OCI-LY7 (cell line): Measurements from ENCODE around the gene TMEM247. TPM values are rescaled to one million over a fixed set of nuclear protein-coding genes. Genes with fewer than 3 reads are reported as not detected.

ENCODE experiments used
- BruUV-seq: library from RNA; stranded (reverse); fragments of 400-500 nt; replicated peaks from 2 replicates; lab custom pipeline; 2021; lab: Mats Ljungman, UMichigan
- CTCF ChIA-PET: fragments of 300-600 bp; sonication (Branson Sonifier 250); formaldehyde crosslinking; loops from one replicate; lab custom pipeline; 2022; ENCODE audit warnings: antibody characterized with exemption; ENCODE audit not compliant: unreplicated experiment; lab: Charles Lee
- POLR2A ChIA-PET: fragments of 300-600 bp; sonication (Branson Sonifier 250); formaldehyde crosslinking; loops from one replicate; lab custom pipeline; 2022; ENCODE audit warnings: antibody characterized with exemption; lab: Charles Lee
- DNase-seq: peaks from one replicate; pipeline ENCODE4 v3.0.0-alpha.2; 2015; ENCODE audit warnings: low spot score
- H2AFZ ChIP-seq: fragments of 200-600 bp; sonication (generic), shearing (Covaris generic); 2 replicates; pipeline ENCODE4 v1.6.1; 2014; ENCODE audit warnings: mild to moderate bottlenecking, antibody characterized with exemption, low read length, moderate library complexity
- H3K27ac ChIP-seq: fragments of 200-600 bp; sonication (generic); 2 replicates; pipeline ENCODE4 v1.5.1; 2014; ENCODE audit warnings: mixed run types, low read depth, mild to moderate bottlenecking, moderate library complexity, low read length, inconsistent platforms; ENCODE audit not compliant: poor library complexity, severe bottlenecking
- H3K36me3 ChIP-seq: fragments of 200-600 bp; sonication (generic); 2 replicates; pipeline ENCODE4 v1.6.1; 2014; ENCODE audit warnings: mild to moderate bottlenecking, antibody characterized with exemption, low read length, moderate library complexity, mixed read lengths; ENCODE audit not compliant: insufficient read depth
- H3K4me1 ChIP-seq: fragments of 200-600 bp; sonication (generic); 2 replicates; pipeline ENCODE4 v1.5.1; 2014; ENCODE audit warnings: mild to moderate bottlenecking, low read length; ENCODE audit not compliant: insufficient read depth, poor library complexity, severe bottlenecking
- H3K4me2 ChIP-seq: fragments of 200-600 bp; sonication (generic); 2 replicates; pipeline ENCODE4 v1.6.1; 2014; ENCODE audit warnings: mild to moderate bottlenecking, low read length
- H3K4me3 ChIP-seq: fragments of 200-600 bp; sonication (generic); 2 replicates; pipeline ENCODE4 v1.5.1; 2014; ENCODE audit warnings: mild to moderate bottlenecking, low read depth, low read length; ENCODE audit not compliant: poor library complexity, severe bottlenecking
- H3K79me2 ChIP-seq: fragments of 200-600 bp; sonication (generic); 2 replicates; pipeline ENCODE4 v1.6.1; 2016; ENCODE audit warnings: low read depth, mild to moderate bottlenecking, low read length, moderate library complexity, mixed read lengths; ENCODE audit not compliant: insufficient read depth
- H3K9me2 ChIP-seq: fragments of 200-600 bp; sonication (generic); 2 replicates; pipeline ENCODE4 v1.6.1; 2016; ENCODE audit warnings: mild to moderate bottlenecking, low read length, mixed read lengths; ENCODE audit not compliant: insufficient read depth
- H3K9me3 ChIP-seq: fragments of 200-600 bp; sonication (generic); 2 replicates; pipeline ENCODE4 v1.6.1; 2014; ENCODE audit warnings: mild to moderate bottlenecking, mixed run types, low read length, mixed read lengths
- H4K20me1 ChIP-seq: fragments of 200-600 bp; sonication (generic); 2 replicates; pipeline ENCODE4 v1.6.1; 2014; ENCODE audit warnings: mild to moderate bottlenecking, antibody characterized with exemption, low read length, moderate library complexity, mixed read lengths; ENCODE audit not compliant: insufficient read depth
- CTCF ChIP-seq: fragments of 200-600 bp; sonication (generic); conservative IDR thresholded peaks from 2 replicates; pipeline ENCODE4 v1.5.1; 2014; ENCODE audit warnings: mild to moderate bottlenecking, antibody characterized with exemption, low read length, moderate library complexity, mixed read lengths
- EZH2phosphoT487 ChIP-seq: fragments of 200-600 bp; sonication (generic); IDR thresholded peaks from 2 replicates; pipeline ENCODE4 v1.6.1; 2018; ENCODE audit warnings: low read depth, borderline replicate concordance, mild to moderate bottlenecking, mixed run types, antibody characterized with exemption, low read length, moderate library complexity, mixed read lengths
- intact Hi-C: fragments of 100-400 bp; cut with micrococcal nuclease; formaldehyde crosslinking; loops from one replicate; pipeline ENCODE4 v1.10.0; 2022; ENCODE audit not compliant: unreplicated experiment
- total RNA-seq, 2 experiments: library from RNA; depleted of rRNA in 1 of 2; stranded (reverse); fragments of >200 nt in 1 of 2; shearing (Covaris generic) in 1 of 2; gene quantifications; 2 replicates each; pipeline ENCODE4 v1.2.3, GENCODE V29; 2014 to 2022

Gene TMEM247
- total RNA-seq, 2 experiments from 2014 or later, result not detected

- ChIA-PET POLR2A (interaction anchor here (0.5 to 0.6 kb wide), 3 partner anchors 114 to 165 kb away, joined by 3 to 6 read pairs (median 4); no protein-coding TSS in a partner anchor), CTCF (interaction anchor here (0.6 kb wide), 1 partner anchor 635 kb away, joined by 4 read pairs; no protein-coding TSS in a partner anchor)
- H3K79me2 ChIP-seq, result no peaks in the 10 kb centered on the region
- DNase-seq, result no peak
- intact Hi-C loops, result no loop called here
- H2AFZ ChIP-seq, result no peak overlapping the region
- no peaks in the 10 kb centered on the region for H4K20me1 ChIP-seq
- peaks cover 26% of the 10 kb centered on the region for H3K4me1 ChIP-seq
- no peak overlapping the region for H3K4me2 ChIP-seq
- no peaks in the 10 kb centered on the region for H3K9me3 ChIP-seq
- no TSS peak for BruUV-seq
- TF ChIP-seq CTCF, result no peak
- TF ChIP-seq EZH2phosphoT487, result no peak
- no peaks in the 10 kb centered on the region for H3K36me3 ChIP-seq
- H3K9me2 ChIP-seq, result no peaks in the 10 kb centered on the region
- H3K4me3 ChIP-seq, result no peak overlapping the region
- no peak overlapping the region for H3K27ac ChIP-seq
Measured at GRCh38 chr2:46460241-46460921, 19.0 kb upstream of the TMEM247 start.

- Histone ChIP-seq H3K9me2 (no peaks in the 10 kb centered on the region), H3K36me3 (no peaks in the 10 kb centered on the region), H3K27ac (peak overlapping the region; percentile 57), H2AFZ (peak overlapping the region; percentile 96), H3K4me2 (peak overlapping the region; percentile 69), H4K20me1 (no peaks in the 10 kb centered on the region), H3K9me3 (no peaks in the 10 kb centered on the region), H3K79me2 (no peaks in the 10 kb centered on the region), H3K4me3 (peak overlapping the region; percentile 32), H3K4me1 (peaks cover 34% of the 10 kb centered on the region)
- intact Hi-C loops, result loop anchor here (1.0 kb wide), 2 partner anchors 398 to 818 kb away; no protein-coding TSS in a partner anchor
- no TSS peak for BruUV-seq
- TF ChIP-seq CTCF (peak; percentile 99), EZH2phosphoT487 (no peak)
- POLR2A ChIA-PET, result interaction anchor here (0.6 kb wide), 2 partner anchors 148 to 1235 kb away, joined by 3 to 4 read pairs; no protein-coding TSS in a partner anchor
- DNase-seq, result peak; percentile 71
- CTCF ChIA-PET, result no interaction called here
Measured at GRCh38 chr2:46461011-46461674, 18.2 kb upstream of the TMEM247 start.
